Thoracic aorta (tissue), 2 donors: ENCODE measurements around the gene ADAM33. TPM values are rescaled to one million over a fixed set of nuclear protein-coding genes. Genes with fewer than 3 reads are reported as not detected.

ENCODE experiments used
- ATAC-seq: fragments of 150-250 bp; one replicate; pipeline ENCODE4 v1.8.0; 2017; ENCODE audit warnings: low read depth; ENCODE audit not compliant: insufficient number of reproducible peaks, low FRiP score
- DNase-seq: peaks from one replicate; pipeline ENCODE4 v3.0.0-alpha.2; 2020; ENCODE audit warnings: low spot score
- H3K27ac ChIP-seq, 2 donors: fragments of 200-600 bp; sonication (generic); 1 replicate in 1 of 2; 2 replicates in 1 of 2; pipeline ENCODE4 v1.5.1; 2016; ENCODE audit warnings: mild to moderate bottlenecking in 2 of 2, moderate library complexity in 2 of 2
- H3K27me3 ChIP-seq: fragments of 200-600 bp; sonication (generic); replicated peaks from 2 replicates; pipeline ENCODE4 v1.6.0; 2016; ENCODE audit warnings: mild to moderate bottlenecking; ENCODE audit not compliant: insufficient read depth
- H3K36me3 ChIP-seq: fragments of 200-600 bp; sonication (generic); one replicate; pipeline ENCODE4 v1.5.1; 2016
- H3K4me1 ChIP-seq, 2 donors: fragments of 200-600 bp; sonication (generic); 1 replicate in 1 of 2; 2 replicates in 1 of 2; pipeline versions ENCODE4 v1.5.1 to v1.6.0; 2016; ENCODE audit warnings: low read depth in 2 of 2, mild to moderate bottlenecking in 1 of 2; ENCODE audit not compliant: control insufficient read depth in 1 of 2
- H3K4me3 ChIP-seq: fragments of 200-600 bp; sonication (generic); 2 replicates; pipeline ENCODE4 v1.5.1; 2016; ENCODE audit warnings: mild to moderate bottlenecking
- H3K9me3 ChIP-seq: fragments of 200-600 bp; sonication (generic); 2 replicates; pipeline ENCODE4 v1.5.1; 2016
- total RNA-seq, 2 donors: library from RNA; depleted of rRNA; stranded (reverse); fragments of >200 nt; gene quantifications; one replicate each; pipeline versions ENCODE4 v1.1.0 to v1.2.3, GENCODE V29; 2016
- TF ChIP-seq, protein P1 (sequence below): fragments of 200-600 bp; sonication (generic); IDR thresholded peaks from one replicate; pipeline ENCODE4 v1.5.1; 2019; ENCODE audit warnings: antibody characterized with exemption

Gene ADAM33
- total RNA-seq, 2 donors from 2014 or later, result 113 to 177 TPM

DNA sequence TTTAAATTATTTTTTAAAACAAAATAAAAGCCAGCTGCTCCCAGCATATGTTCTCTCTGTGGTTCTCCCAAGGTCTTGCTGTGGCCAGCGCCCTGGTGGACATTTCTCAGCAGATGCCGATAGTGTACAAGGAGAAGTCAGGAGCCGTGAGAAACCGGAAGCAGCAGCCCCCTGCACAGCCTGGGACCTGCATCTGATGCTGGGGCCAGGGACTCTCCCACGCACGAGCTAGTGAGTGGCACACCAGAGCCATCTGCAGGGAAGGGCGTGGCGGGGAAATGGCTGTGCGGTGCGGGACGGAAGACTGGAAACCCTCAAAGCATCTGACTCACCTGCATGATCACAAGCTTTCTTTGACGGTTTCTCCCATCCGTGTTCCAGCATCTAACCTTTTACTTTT lies 35.2 kb downstream of the ADAM33 start:
- Histone ChIP-seq H3K36me3 (peaks cover 30% of the 10 kb centered on the region), H3K27me3 (no peaks in the 10 kb centered on the region), H3K9me3 (no peaks in the 10 kb centered on the region), H3K4me3 (no peak overlapping the region), H3K4me1 (no peaks in the 10 kb centered on the region), H3K27ac (no peak overlapping the region)
- DNase-seq (no peak), ATAC-seq (no peak)
- TF ChIP-seq, protein P1, sequence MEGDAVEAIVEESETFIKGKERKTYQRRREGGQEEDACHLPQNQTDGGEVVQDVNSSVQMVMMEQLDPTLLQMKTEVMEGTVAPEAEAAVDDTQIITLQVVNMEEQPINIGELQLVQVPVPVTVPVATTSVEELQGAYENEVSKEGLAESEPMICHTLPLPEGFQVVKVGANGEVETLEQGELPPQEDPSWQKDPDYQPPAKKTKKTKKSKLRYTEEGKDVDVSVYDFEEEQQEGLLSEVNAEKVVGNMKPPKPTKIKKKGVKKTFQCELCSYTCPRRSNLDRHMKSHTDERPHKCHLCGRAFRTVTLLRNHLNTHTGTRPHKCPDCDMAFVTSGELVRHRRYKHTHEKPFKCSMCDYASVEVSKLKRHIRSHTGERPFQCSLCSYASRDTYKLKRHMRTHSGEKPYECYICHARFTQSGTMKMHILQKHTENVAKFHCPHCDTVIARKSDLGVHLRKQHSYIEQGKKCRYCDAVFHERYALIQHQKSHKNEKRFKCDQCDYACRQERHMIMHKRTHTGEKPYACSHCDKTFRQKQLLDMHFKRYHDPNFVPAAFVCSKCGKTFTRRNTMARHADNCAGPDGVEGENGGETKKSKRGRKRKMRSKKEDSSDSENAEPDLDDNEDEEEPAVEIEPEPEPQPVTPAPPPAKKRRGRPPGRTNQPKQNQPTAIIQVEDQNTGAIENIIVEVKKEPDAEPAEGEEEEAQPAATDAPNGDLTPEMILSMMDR, result no peak

DNA sequence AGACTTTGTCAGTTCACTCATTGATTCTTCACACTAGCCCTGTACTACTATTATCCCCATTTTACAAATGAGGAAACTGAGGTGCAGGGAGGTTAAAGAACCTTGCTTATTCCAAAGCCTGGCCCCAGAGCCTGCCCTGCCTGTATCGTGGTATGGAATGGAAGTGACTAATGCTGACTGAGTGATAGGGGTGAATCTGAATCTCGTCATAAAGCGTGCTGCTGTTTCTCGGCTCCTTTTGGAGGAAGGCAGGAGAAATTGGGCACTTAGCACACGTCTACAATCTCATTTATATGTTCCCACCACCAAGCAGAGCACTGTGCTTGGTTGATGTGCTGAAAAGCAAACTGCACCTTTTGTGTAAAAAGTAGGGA lies 35.8 kb downstream of the ADAM33 start:
- no peak for DNase-seq
- no peak for ATAC-seq
- TF ChIP-seq, protein P1, result no peak
- no peaks in the 10 kb centered on the region for H3K4me1 ChIP-seq
- no peaks in the 10 kb centered on the region for H3K27me3 ChIP-seq
- H3K36me3 ChIP-seq, result peaks cover 30% of the 10 kb centered on the region
- no peak overlapping the region for H3K27ac ChIP-seq
- H3K4me3 ChIP-seq, result no peak overlapping the region
- H3K9me3 ChIP-seq, result no peaks in the 10 kb centered on the region

DNA sequence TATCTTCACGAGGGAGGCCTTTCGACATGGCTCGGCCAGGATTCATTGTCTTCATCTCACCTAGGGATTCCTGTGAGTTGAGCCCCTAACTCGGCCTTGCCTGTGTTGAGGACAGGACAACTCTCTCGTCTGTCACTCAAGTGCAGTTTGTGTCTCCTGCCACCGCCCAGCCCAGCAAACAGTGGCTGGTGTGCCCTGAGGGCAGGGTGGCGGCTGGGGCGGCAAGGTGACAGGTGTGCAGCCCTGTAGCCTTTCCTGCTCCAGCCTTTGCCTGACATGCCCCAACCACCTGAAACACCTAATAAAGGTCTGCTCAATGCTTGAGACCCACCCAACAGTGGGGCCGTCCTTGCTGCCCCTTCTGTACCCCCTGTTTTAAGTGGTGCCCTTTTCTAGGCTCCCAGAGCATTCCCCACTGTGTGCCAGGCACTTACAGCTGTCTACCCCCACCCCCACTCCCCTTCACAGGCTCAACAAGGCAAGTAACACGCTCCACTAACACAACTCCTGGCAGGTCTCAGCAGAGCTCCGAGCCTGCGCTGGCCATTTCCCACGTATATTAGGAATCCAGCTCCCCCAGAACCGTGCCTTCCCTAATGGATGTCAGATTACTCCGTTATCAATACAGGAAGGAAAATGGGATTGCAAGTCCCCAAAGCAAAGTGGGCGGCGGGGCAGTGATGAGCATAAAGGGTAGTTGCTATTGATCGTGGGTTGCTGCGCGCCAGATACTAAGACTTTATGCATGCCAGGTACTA lies 36.3 kb downstream of the ADAM33 start:
- no peaks in the 10 kb centered on the region for H3K27me3 ChIP-seq
- DNase-seq (no peak), ATAC-seq (no peak)
- H3K4me1 ChIP-seq, result no peaks in the 10 kb centered on the region
- TF ChIP-seq, protein P1, result no peak
- H3K36me3 ChIP-seq, result peaks cover 30% of the 10 kb centered on the region
- H3K27ac ChIP-seq, result no peak overlapping the region
- no peak overlapping the region for H3K4me3 ChIP-seq
- H3K9me3 ChIP-seq, result no peaks in the 10 kb centered on the region

DNA sequence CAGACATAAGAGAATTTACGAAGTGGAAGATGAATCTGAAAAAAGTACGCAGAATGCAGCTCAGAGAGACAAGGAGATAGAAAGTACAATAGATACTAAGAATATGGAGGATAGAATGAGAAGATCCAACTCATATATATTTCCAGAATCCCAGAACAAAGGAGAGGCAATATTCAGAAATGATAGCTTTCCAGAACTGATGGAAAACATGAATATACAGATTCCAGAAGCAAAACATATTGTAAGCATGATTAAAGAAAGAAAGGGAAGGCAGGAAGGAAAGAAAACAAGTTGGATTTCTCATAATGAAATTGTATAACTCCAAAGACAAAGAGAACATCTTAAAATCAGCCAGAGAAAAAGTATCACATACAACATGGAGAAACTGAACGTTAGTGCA lies 41.6 kb downstream of the ADAM33 start:
- Histone ChIP-seq H3K27ac (no peak overlapping the region), H3K4me3 (no peak overlapping the region), H3K9me3 (no peaks in the 10 kb centered on the region), H3K4me1 (no peaks in the 10 kb centered on the region), H3K27me3 (no peaks in the 10 kb centered on the region), H3K36me3 (peaks cover 20% of the 10 kb centered on the region)
- TF ChIP-seq, protein P1, result no peak
- ATAC-seq (no peak), DNase-seq (no peak)

DNA sequence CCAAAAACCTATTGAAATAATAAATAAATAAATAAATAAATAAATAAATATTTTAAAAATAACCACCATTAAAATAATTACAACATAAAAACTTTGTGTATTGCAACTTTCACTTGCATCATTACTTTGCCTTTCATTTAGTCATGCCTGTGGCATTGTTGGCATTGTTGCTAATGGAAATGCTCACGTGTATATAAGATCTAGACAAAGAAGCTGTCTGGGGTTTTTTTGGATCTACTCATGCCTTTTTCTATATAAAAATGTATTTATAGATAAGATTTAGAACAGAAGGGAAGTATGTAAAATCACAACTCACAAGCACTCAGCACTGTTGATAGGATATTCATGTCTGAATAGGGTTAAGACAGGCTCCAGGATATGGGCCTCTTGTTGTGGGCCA lies 46.5 kb downstream of the ADAM33 start:
- Histone ChIP-seq H3K4me1 (no peaks in the 10 kb centered on the region), H3K36me3 (peaks cover 8% of the 10 kb centered on the region), H3K27ac (no peak overlapping the region), H3K27me3 (no peaks in the 10 kb centered on the region), H3K4me3 (no peak overlapping the region), H3K9me3 (no peaks in the 10 kb centered on the region)
- TF ChIP-seq, protein P1, result no peak
- ATAC-seq (no peak), DNase-seq (no peak)
